ENCODE measurements around the gene MKLN1.
"Not testable (repeated sequence)": the region's sequence is repeated elsewhere in the genome, so short reads cannot be mapped to it uniquely, and the experiment has no call there.

MKLN1 gene

GRCh38 chr7:131331806-131332205 is 4.1 kb downstream of the MKLN1 start:
- peaks cover 20% of the 10 kb centered on the region for H3K4me1 ChIP-seq (ENCODE audit: control insufficient read depth, insufficient read depth, low read length, unreplicated experiment)
- H3K36me3 ChIP-seq (ENCODE audit: insufficient read depth, low read length) = peaks cover 26% of the 10 kb centered on the region
- H3K27me3 ChIP-seq (ENCODE audit: insufficient read depth, low read length) = no peaks in the 10 kb centered on the region
- H2AFZ ChIP-seq (ENCODE audit: low read length, unreplicated experiment) = no peak overlapping the region
- no peak overlapping the region for H3K27ac ChIP-seq (ENCODE audit: low read depth, low read length)
- no peak overlapping the region for H3K4me3 ChIP-seq (ENCODE audit: low read depth, low read length)
- peaks cover 87% of the 10 kb centered on the region for H3K79me2 ChIP-seq (ENCODE audit: control insufficient read depth, insufficient read depth, low read length, unreplicated experiment)

DNA sequence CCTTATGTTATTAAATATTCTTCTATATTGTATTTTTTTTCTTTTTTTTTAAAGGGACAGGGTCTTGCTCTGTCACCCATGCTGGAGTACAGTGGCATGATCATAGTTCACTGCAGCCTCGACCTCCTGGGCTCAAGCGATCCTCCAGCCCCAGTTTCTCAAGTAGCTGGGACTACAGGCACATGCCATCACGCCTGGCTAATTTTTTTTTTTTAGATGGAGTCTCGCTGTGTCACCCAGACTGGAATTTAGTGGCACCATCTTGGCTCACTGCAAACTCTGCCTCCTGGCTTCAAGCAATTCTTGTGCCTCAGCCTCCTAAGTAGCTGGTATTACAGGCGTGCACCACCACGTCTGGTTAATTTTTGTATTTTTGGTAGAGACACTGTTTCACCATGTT is 5.1 kb downstream of the MKLN1 start:
- H3K27me3 ChIP-seq (ENCODE audit: insufficient read depth, low read length); H3K4me3 ChIP-seq (ENCODE audit: low read depth, low read length); H3K27ac ChIP-seq (ENCODE audit: low read depth, low read length); H2AFZ ChIP-seq (ENCODE audit: low read length, unreplicated experiment): not testable (repeated sequence)
- peaks cover 17% of the 10 kb centered on the region for H3K4me1 ChIP-seq (ENCODE audit: control insufficient read depth, insufficient read depth, low read length, unreplicated experiment)
- H3K79me2 ChIP-seq (ENCODE audit: control insufficient read depth, insufficient read depth, low read length, unreplicated experiment) = peaks cover 91% of the 10 kb centered on the region
- H3K36me3 ChIP-seq (ENCODE audit: insufficient read depth, low read length) = peaks cover 26% of the 10 kb centered on the region

- Histone ChIP-seq H3K4me1 (ENCODE audit: control insufficient read depth, insufficient read depth, low read length, unreplicated experiment) (no peaks in the 10 kb centered on the region), H2AFZ (ENCODE audit: low read length, unreplicated experiment) (no peak overlapping the region), H3K27ac (ENCODE audit: low read depth, low read length) (no peak overlapping the region), H3K4me3 (ENCODE audit: low read depth, low read length) (no peak overlapping the region), H3K79me2 (ENCODE audit: control insufficient read depth, insufficient read depth, low read length, unreplicated experiment) (peaks cover 85% of the 10 kb centered on the region), H3K27me3 (ENCODE audit: insufficient read depth, low read length) (no peaks in the 10 kb centered on the region), H3K36me3 (ENCODE audit: insufficient read depth, low read length) (peaks cover 33% of the 10 kb centered on the region)
These were observed 8.1 kb downstream of the MKLN1 start for GRCh38 chr7:131335639-131336381.

DNA sequence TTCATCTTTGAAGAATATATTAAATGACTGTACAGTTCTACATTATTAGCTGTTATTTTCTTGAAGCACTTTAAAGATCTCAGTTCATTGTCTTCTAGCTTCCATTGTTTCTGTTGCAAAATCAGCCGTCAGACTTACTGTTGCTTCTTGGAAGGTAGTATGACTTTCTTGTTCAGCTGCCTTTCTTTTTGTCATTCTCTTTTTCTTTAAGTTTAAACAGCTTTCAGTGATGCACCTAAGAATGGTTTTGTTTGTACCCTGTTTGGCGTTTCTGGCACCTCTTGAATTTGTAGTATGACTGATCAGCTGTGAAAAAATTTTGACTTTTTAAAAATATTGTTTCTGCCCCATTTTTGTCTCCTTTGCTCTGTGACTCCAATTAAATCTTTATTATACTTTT is 9.3 kb downstream of the MKLN1 start:
- Histone ChIP-seq H3K36me3 (ENCODE audit: insufficient read depth, low read length) (peaks cover 33% of the 10 kb centered on the region), H3K4me1 (ENCODE audit: control insufficient read depth, insufficient read depth, low read length, unreplicated experiment) (no peaks in the 10 kb centered on the region), H3K4me3 (ENCODE audit: low read depth, low read length) (no peak overlapping the region), H3K27me3 (ENCODE audit: insufficient read depth, low read length) (no peaks in the 10 kb centered on the region), H3K79me2 (ENCODE audit: control insufficient read depth, insufficient read depth, low read length, unreplicated experiment) (peaks cover 85% of the 10 kb centered on the region), H2AFZ (ENCODE audit: low read length, unreplicated experiment) (no peak overlapping the region), H3K27ac (ENCODE audit: low read depth, low read length) (no peak overlapping the region)

GRCh38 chr7:131338173-131338572 is 10.5 kb downstream of the MKLN1 start:
- H2AFZ ChIP-seq (ENCODE audit: low read length, unreplicated experiment) = no peak overlapping the region
- peaks cover 90% of the 10 kb centered on the region for H3K79me2 ChIP-seq (ENCODE audit: control insufficient read depth, insufficient read depth, low read length, unreplicated experiment)
- H3K4me3 ChIP-seq (ENCODE audit: low read depth, low read length) = no peak overlapping the region
- no peak overlapping the region for H3K27ac ChIP-seq (ENCODE audit: low read depth, low read length)
- peaks cover 29% of the 10 kb centered on the region for H3K36me3 ChIP-seq (ENCODE audit: insufficient read depth, low read length)
- no peaks in the 10 kb centered on the region for H3K27me3 ChIP-seq (ENCODE audit: insufficient read depth, low read length)
- no peaks in the 10 kb centered on the region for H3K4me1 ChIP-seq (ENCODE audit: control insufficient read depth, insufficient read depth, low read length, unreplicated experiment)

DNA sequence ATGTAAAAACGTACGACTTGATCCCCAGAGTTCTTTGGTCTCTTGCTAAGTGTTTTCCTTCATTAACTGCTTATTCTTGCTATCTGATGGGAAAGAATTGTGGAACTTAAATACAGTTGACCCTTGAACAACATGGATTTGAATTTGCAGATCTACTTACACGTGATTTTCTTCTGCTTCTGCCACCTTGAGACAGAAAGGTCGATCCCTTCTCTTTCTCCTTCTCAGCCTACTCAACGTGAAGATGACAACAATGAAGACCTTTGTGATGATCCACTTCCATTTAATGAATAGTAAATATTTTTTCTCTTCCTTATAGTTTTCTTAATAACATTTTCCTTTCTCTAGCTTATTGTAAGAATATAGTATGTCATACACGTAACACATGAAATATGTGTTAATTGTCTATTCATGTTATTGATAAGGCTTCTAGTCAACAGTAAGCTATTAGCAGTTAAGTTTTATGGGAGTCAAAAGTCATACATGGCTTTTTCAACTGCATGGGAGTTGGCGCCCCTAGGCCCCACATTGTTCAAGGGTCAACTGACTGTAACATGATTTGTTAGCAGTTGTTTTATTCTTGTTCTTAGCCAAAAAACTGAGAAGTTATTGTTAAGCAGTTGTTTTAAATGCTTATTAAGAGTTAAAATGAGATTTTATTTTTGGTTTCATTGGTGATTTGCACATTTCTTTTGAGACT is 11.2 kb downstream of the MKLN1 start:
- no peak overlapping the region for H3K27ac ChIP-seq (ENCODE audit: low read depth, low read length)
- no peaks in the 10 kb centered on the region for H3K27me3 ChIP-seq (ENCODE audit: insufficient read depth, low read length)
- H3K79me2 ChIP-seq (ENCODE audit: control insufficient read depth, insufficient read depth, low read length, unreplicated experiment) = peaks cover 90% of the 10 kb centered on the region
- no peaks in the 10 kb centered on the region for H3K4me1 ChIP-seq (ENCODE audit: control insufficient read depth, insufficient read depth, low read length, unreplicated experiment)
- H3K36me3 ChIP-seq (ENCODE audit: insufficient read depth, low read length) = peaks cover 27% of the 10 kb centered on the region
- no peak overlapping the region for H2AFZ ChIP-seq (ENCODE audit: low read length, unreplicated experiment)
- H3K4me3 ChIP-seq (ENCODE audit: low read depth, low read length) = no peak overlapping the region

- Histone ChIP-seq H3K4me3 (ENCODE audit: low read depth, low read length) (no peak overlapping the region), H3K36me3 (ENCODE audit: insufficient read depth, low read length) (peaks cover 8% of the 10 kb centered on the region), H3K27ac (ENCODE audit: low read depth, low read length) (no peak overlapping the region), H3K4me1 (ENCODE audit: control insufficient read depth, insufficient read depth, low read length, unreplicated experiment) (no peaks in the 10 kb centered on the region), H3K79me2 (ENCODE audit: control insufficient read depth, insufficient read depth, low read length, unreplicated experiment) (peaks cover 84% of the 10 kb centered on the region), H3K27me3 (ENCODE audit: insufficient read depth, low read length) (no peaks in the 10 kb centered on the region), H2AFZ (ENCODE audit: low read length, unreplicated experiment) (no peak overlapping the region)
These were observed 14.0 kb downstream of the MKLN1 start for GRCh38 chr7:131341690-131342089.

- Histone ChIP-seq H3K27me3 (ENCODE audit: insufficient read depth, low read length) (no peaks in the 10 kb centered on the region), H3K79me2 (ENCODE audit: control insufficient read depth, insufficient read depth, low read length, unreplicated experiment) (peaks cover 88% of the 10 kb centered on the region), H3K4me1 (ENCODE audit: control insufficient read depth, insufficient read depth, low read length, unreplicated experiment) (no peaks in the 10 kb centered on the region), H3K4me3 (ENCODE audit: low read depth, low read length) (no peak overlapping the region), H2AFZ (ENCODE audit: low read length, unreplicated experiment) (no peak overlapping the region), H3K36me3 (ENCODE audit: insufficient read depth, low read length) (peaks cover 7% of the 10 kb centered on the region), H3K27ac (ENCODE audit: low read depth, low read length) (no peak overlapping the region)
These were observed 15.3 kb downstream of the MKLN1 start for GRCh38 chr7:131342864-131343442.

- H3K36me3 ChIP-seq (ENCODE audit: insufficient read depth, low read length) = no peaks in the 10 kb centered on the region
- H3K4me3 ChIP-seq (ENCODE audit: low read depth, low read length) = no peak overlapping the region
- no peaks in the 10 kb centered on the region for H3K4me1 ChIP-seq (ENCODE audit: control insufficient read depth, insufficient read depth, low read length, unreplicated experiment)
- no peaks in the 10 kb centered on the region for H3K27me3 ChIP-seq (ENCODE audit: insufficient read depth, low read length)
- no peak overlapping the region for H3K27ac ChIP-seq (ENCODE audit: low read depth, low read length)
- no peak overlapping the region for H2AFZ ChIP-seq (ENCODE audit: low read length, unreplicated experiment)
- H3K79me2 ChIP-seq (ENCODE audit: control insufficient read depth, insufficient read depth, low read length, unreplicated experiment) = peaks cover 88% of the 10 kb centered on the region
These were observed 19.4 kb downstream of the MKLN1 start for GRCh38 chr7:131346885-131347592.

- Histone ChIP-seq H3K36me3 (ENCODE audit: insufficient read depth, low read length) (no peaks in the 10 kb centered on the region), H3K79me2 (ENCODE audit: control insufficient read depth, insufficient read depth, low read length, unreplicated experiment) (peaks cover 84% of the 10 kb centered on the region), H3K4me3 (ENCODE audit: low read depth, low read length) (no peak overlapping the region), H3K4me1 (ENCODE audit: control insufficient read depth, insufficient read depth, low read length, unreplicated experiment) (peaks cover 17% of the 10 kb centered on the region), H2AFZ (ENCODE audit: low read length, unreplicated experiment) (no peak overlapping the region), H3K27me3 (ENCODE audit: insufficient read depth, low read length) (no peaks in the 10 kb centered on the region), H3K27ac (ENCODE audit: low read depth, low read length) (no peak overlapping the region)
These were observed 24.4 kb downstream of the MKLN1 start for GRCh38 chr7:131352032-131352431.

Measured in ACC112 (cell line).